Activated T-cell treated with anti-CD3 and anti-CD28 coated beads for 1 hour (primary cell): ENCODE data around the gene COL2A1.

Experiments used
- DNase-seq: peaks from one replicate; pipeline ENCODE4 v3.0.0-alpha.2; 2020; ENCODE audit warnings: low read depth

Gene COL2A1

DNA sequence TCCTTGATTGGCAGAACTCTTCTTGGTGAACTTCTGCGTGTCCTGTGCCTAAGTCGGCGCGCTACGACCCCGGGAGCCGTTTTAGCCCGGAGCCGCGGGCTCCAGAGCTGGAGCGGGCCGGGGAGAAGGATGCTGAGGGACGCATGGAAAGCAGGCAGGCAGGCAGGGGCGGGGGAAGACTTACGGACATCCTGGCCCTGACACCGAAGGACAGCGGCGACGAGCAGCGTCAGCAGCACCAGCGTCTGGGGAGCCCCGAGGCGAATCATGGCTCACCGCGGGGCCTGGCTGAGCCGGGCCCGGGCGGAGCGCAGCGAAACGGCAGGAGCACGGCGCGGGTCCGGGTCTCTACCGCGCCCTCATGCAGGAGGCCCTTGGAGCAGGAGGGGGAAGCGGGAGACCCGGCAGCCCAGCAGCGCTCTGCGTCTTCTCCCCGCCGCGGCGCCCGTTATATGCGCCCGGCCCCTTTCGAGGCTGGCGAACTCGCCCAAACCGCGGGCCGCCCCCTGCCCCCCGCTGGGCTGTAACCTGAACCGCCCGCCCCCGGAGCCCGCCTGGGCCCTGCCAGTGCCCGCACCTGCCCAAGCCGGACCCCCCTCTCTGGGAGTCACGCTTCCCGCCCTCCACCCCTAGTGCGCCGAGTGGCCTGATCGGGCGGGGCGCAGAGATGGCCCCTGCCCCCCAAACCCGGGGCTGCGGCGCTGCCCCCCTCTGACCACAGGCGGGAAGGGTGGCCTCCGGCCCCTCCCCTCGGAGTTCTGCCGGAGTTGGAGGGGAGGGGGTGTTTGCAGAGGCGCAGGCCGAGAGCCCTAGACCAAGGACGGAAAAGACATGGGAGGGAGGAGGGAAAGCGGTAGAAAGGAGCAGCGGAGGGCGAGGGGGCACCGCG, at the start of gene COL2A1:
TSS of gene COL2A1 (minus strand) at position 424 of the 889 bp plus-strand sequence. CDS start at position 269, 155 bp downstream.
- peak; percentile 11 for DNase-seq

DNA sequence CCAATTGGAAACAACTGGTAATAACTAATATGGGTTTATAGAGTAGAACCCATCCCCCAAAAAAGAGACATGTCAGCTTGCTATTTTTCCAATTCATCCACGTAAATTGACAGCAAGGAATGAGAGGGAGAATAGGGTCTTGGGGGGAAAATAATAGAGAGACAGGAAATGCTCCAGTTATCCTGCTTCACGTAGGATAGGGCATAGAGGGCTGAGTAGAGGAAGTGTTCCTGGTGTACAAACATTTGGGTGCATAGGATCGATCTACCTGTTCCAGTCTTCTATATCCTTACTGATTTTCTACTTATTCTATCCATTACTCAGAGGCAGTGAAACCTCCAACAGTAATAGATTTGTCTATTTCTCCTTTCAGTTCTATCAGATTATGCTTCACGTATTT, 49.6 kb upstream of the COL2A1 start:
- no peak for DNase-seq

DNA sequence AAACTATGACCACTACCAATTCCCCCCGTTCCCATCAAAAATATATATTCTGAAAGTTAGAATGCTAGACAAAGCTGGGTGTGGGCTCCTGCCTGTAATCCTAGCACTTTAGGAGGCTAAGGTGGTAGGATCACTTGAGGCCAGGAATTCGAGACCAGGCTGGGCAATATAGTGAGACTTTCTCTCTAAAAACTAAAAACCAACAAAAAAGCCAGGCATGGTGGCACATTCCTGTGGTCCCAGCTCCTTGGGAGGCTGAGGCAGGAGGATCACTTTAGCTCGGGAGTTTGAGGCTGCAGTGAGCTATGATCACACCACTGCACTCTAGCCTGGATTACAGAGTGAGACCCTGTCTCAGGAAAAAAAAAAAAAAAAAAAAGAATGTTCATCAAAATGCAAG, 48.8 kb upstream of the COL2A1 start:
- DNase-seq, result no peak

GRCh38 chr12:48051681-48052080, 47.4 kb upstream of the COL2A1 start:
- no peak for DNase-seq

- DNase-seq, result no peak
Measured at GRCh38 chr12:48050174-48050573, 45.9 kb upstream of the COL2A1 start.

DNA sequence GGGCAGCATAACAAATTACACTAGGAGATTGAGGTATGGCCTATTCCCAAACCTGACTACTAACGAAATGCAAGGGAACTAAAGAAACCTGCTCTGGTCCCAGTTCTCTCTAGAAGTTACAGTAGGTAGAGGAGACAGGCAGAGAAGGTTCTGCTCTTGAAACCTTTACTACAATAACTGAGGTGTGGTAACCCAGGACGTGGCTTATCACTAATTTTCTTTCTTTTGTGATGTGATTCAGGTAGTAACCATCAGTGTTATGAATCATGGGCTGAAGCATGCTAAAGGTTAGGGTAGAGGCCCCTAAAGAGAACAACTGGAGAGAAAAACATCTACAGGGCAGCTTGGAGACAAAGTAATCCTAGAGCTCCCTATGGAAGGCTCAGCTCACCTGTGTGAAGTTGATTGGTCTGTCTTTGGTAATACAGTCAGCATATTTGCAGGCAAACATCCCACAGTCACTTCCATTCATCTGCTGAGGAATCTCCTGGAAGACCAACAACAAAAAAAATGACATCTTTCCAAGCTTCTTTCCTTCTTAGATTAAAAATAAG, 41.8 kb upstream of the COL2A1 start:
- no peak for DNase-seq

DNA sequence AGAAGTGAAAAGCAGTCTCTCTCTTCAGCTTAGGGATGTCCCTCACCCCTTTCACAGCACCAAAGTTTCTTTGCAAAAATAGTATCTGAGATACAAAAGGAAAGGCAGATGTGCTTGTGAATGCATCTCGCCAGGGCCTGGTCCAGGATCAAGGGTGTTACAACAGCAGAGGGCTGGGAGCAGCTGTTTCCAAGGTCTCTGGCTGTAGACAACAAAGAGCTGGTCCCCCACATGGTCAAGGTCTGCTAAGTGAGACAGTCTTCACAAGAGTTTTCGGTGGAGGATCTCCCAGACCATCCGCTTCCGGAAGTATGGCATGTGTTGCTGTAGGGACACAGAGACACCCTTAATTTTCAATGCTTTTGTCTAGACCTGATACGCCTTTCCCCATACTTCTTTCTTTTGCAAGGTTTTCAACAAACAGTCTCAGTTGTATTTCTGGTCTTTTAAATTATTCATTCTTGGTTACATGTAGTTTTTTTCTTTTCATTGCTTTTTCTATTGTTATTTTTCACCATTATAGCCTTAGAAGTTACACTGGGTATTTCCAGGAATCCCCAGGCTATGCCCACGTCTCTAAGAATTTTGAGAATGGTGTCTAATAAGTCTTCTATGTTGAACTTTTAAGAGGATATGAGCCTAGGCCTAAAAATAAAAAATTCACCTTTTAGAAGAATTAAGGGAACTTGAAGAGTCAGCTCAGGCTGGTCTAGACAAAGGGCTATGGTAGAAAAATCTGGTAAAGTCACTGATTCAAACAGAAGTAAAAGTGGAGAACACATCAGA, 41.0 kb upstream of the COL2A1 start:
- DNase-seq, result no peak

- DNase-seq, result no peak
Measured at GRCh38 chr12:48044396-48044795, 40.1 kb upstream of the COL2A1 start.

- DNase-seq, result no peak
Measured at GRCh38 chr12:48043771-48044170, 39.5 kb upstream of the COL2A1 start.

DNA sequence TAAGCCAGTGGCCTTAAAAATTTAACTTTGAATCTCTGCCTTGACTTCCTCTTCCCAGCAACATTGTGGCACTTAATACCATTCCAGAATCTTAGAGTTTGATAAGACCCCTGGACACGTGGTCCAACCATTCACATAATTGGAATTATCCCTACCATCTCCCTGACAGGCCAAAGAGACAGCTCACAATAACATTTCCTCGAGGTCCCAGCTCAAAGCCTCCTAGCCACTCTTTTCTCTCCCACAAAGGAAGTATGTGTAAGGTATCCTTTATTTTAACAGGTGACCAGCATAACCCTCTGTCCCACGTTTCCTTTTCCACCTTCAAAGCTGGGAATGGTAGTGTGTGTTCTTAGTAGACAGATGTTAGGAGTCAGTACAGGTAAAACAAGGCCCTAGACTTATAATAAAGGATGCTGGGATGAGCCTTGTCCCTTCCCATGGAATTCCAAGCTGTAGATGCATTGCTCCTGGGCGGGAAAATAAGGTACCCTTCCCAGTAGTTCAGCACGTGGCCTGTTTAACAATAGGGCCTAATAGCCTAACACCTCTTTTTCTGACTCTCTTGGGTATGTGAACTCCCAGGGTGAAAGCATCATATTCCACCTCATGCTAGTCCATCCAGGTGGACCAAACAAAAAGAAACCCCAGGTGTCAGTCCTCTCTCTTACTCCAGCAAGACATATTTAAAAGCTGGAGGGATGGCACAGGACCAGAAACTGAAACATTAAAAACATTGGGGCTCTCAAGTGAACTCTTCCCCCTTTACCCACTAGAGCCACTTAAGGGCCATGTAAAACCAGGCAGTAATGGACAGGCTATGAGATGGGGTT, 37.5 kb upstream of the COL2A1 start:
- no peak for DNase-seq

GRCh38 chr12:48040354-48040753, 36.1 kb upstream of the COL2A1 start:
- no peak for DNase-seq

- no peak for DNase-seq
Measured at GRCh38 chr12:48039151-48039550, 34.9 kb upstream of the COL2A1 start.

GRCh38 chr12:48038085-48038484, 33.8 kb upstream of the COL2A1 start:
- DNase-seq, result no peak

DNA sequence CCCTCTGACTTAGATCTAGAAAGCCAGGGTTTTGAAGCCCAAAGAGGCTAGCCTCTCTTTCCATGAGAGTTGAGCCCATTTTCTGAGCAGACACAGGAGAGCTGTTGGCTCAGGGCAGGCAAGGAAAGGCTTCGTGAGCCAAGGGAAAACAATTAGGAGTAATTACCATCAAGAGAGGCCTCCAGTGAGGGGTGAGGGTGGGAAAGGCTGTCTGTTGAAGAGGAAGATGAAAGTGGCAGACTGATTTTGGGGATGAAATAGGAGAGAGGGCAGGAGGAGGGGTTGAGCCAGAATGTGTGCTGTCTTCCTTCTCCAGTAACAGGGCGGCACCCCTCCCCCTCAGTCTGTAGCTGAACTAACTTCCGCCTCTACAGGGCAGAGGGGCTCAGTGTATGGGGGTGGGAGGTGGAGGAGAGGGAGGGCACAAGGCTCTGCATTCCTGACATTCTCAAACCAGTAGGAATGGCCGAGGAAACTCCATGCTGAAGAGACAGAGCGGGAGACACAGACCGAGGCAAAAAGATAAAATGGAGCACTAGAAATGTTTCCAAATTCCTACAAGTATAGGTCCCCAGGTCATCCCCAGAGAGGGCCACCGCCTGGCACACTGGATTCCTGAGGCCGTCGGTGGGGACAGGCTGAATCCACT, 33.1 kb upstream of the COL2A1 start:
- DNase-seq, result no peak

DNA sequence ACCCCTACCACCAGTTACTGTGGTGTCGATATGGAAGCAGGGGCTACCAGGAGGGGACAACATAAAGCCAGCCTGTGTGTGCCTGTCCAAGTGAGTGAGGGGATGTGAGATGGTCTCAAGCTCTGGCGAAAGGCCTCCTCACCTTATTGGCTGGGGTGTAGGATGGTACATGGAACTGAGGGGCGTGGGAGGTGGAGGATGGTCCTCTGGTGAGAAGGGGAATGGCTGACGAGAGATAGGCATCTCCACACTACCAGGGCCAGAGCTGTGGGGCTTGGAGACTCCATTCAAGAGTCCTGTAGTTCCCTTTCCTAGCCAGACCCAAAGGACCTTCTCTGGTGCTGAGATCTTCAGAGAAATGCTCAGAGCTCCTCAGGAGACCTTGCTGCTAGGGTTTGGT, 32.5 kb upstream of the COL2A1 start:
- no peak for DNase-seq

DNA sequence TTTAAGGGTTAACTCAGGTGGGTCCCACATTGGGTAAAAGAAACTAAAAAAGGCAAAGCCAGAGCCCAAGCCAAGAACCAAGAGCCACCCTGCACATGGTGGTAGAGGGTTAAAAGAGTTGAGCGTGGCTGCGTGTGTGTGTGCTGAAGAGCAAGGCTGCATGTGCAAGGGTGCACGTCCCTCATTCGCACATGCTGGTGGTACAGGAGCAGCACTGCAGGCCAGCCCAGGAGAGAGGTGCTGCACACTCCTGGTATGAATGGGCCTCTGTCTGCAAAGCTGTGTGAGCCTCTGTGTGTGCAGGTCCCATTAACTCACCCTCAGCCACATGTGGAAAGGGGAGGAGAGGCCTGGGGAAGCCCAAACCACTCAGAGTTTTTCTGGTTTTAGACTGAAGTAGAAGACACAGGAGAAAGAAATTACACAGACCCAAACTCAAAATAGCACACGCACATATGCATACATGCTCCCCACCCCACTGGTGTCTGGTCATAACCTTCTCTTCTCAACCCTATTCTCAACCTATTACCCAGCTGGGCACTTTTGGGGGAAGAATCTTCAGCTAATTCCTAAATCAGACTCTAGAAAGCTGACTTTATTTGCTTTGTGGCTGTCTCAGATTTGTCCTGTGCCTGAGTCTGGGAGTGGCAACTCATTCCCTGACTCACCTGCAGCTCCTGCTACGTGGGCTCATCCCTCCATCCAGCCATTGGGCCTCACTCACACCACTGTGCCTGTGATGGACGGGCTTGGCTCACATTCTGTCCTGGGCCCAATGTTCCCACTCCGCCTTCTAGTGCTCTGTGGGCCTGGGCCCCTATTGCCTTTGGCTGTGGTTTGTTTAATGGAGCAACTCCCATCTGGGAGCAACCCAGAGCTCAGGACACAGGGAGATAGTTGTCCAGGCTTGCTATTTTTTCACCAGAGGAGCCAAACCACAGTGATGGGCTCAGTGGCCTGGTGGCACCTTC, 30.8 kb upstream of the COL2A1 start:
- DNase-seq, result no peak

GRCh38 chr12:48033451-48033850, 29.2 kb upstream of the COL2A1 start:
- no peak for DNase-seq

DNA sequence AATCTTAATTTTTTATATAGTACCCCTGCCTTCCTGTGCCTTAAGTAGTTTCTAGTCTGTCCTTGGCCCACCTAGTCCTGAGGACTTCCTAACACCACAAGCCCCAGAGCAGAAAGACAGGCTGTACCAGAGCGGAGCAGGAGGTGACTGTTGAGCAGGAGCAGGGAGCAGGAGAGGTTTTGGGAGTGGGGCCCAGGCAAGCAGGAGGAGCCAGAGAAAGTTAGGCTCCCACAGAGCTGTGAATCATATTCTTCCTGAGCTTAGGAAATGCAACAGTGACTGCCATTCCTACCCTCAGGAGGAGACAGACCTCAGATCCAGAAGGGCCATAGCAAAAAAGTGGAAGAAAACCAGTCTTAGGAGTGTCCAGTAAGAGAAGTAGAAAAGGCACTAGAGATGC, 28.3 kb upstream of the COL2A1 start:
- no peak for DNase-seq

- DNase-seq, result no peak
Measured at GRCh38 chr12:48031135-48031960, 27.1 kb upstream of the COL2A1 start.
